SK-N-SH treated with all-trans-retinoic acid at 6 μM for 48 hours (cell line): ENCODE measurements around the gene KAT6B.

Source experiments
- ARNTL ChIP-seq: fragments of 450-650 bp; formaldehyde crosslinking; IDR thresholded peaks from 2 replicates; pipeline ENCODE4 v1.5.0; 2020; ENCODE audit warnings: low read depth, mild to moderate bottlenecking, moderate library complexity, borderline replicate concordance
- CSRNP3 ChIP-seq: fragments of 250-450 bp; sonication (Bioruptor Pico); IDR thresholded peaks from 2 replicates; pipeline ENCODE4 v1.5.1; 2021; ENCODE audit warnings: mild to moderate bottlenecking, moderate library complexity
- GLIS3 ChIP-seq: fragments of 250-450 bp; sonication (Bioruptor Pico); IDR thresholded peaks from 2 replicates; pipeline ENCODE4 v1.5.0; 2020; ENCODE audit warnings: mild to moderate bottlenecking, moderate library complexity
- OSR1 ChIP-seq: fragments of 250-450 bp; sonication (Bioruptor Pico); IDR thresholded peaks from 2 replicates; pipeline ENCODE4 v1.8.0; 2022; ENCODE audit warnings: moderate library complexity, mild to moderate bottlenecking, inconsistent platforms
- PATZ1 ChIP-seq: fragments of 250-450 bp; sonication (Bioruptor Pico); IDR thresholded peaks from 2 replicates; pipeline ENCODE4 v1.8.0; 2020; ENCODE audit warnings: mild to moderate bottlenecking, moderate library complexity, borderline replicate concordance
- PPARA ChIP-seq: fragments of 250-450 bp; sonication (Bioruptor Pico); IDR thresholded peaks from 2 replicates; pipeline ENCODE4 v1.5.0; 2020; ENCODE audit warnings: mild to moderate bottlenecking, borderline replicate concordance
- SNAI2 ChIP-seq: fragments of 250-450 bp; sonication (Bioruptor Pico); IDR thresholded peaks from 2 replicates; pipeline ENCODE4 v1.5.0; 2020; ENCODE audit warnings: mild to moderate bottlenecking, moderate library complexity
- TSHZ2 ChIP-seq: fragments of 250-450 bp; sonication (Bioruptor Pico); IDR thresholded peaks from 2 replicates; pipeline ENCODE4 v1.5.0; 2020; ENCODE audit warnings: mild to moderate bottlenecking, moderate library complexity
- ZC3H10 ChIP-seq: fragments of 250-450 bp; sonication (Bioruptor Pico); IDR thresholded peaks from 2 replicates; pipeline ENCODE4 v1.5.1; 2021; ENCODE audit warnings: mild to moderate bottlenecking, moderate library complexity
- ZFP30 ChIP-seq: fragments of 450-650 bp; formaldehyde crosslinking; IDR thresholded peaks from 2 replicates; pipeline ENCODE4 v1.5.0; 2022; ENCODE audit warnings: mild to moderate bottlenecking, moderate library complexity
- ZNF8 ChIP-seq: fragments of 450-650 bp; formaldehyde crosslinking; IDR thresholded peaks from 2 replicates; pipeline ENCODE4 v1.5.0; 2020; ENCODE audit warnings: mild to moderate bottlenecking, moderate library complexity

- TF ChIP-seq ARNTL (no peak), PPARA (no peak), OSR1 (CRISPR knock-in tag) (no peak), SNAI2 (CRISPR knock-in tag) (no peak), CSRNP3 (CRISPR knock-in tag) (no peak), ZNF8 (CRISPR knock-in tag) (no peak), PATZ1 (CRISPR knock-in tag) (no peak), GLIS3 (no peak), ZFP30 (CRISPR knock-in tag) (no peak), ZC3H10 (CRISPR knock-in tag) (no peak), TSHZ2 (CRISPR knock-in tag) (no peak)
Measured at GRCh38 chr10:74930965-74931364, 104.6 kb downstream of the KAT6B start.
